HS-5 (cell line): ENCODE data around the gene TANC1.
A peak's percentile ranks its signal among the peaks of the same experiment; 100 is the strongest.

ENCODE experiments used
- DNase-seq: peaks from one replicate; pipeline ENCODE4 v3.0.0-alpha.2; 2012; ENCODE audit warnings: low read depth

The TANC1 gene

DNA sequence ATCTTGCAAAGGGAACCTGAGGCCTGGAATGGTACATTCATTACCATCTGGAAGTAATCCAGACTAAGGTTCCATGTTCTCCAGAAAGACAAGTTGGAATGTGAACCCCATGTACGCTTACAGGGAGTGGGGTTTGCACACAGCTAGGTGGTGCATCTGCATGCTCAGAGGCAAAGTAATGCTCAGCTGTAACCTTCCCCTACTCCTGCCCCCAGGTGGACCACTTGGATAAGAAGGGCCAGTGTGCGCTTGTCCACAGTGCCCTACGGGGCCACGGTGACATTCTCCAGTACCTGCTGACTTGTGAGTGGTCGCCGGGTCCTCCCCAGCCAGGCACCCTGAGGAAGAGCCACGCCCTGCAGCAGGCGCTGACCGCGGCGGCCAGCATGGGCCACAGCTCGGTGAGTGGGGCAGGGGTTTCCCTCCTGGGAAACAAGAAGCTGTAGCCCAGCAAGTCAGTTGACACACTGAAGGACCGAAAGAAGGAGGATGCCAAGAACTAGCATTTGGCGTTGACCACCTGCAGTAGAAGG lies 228.0 kb downstream of the TANC1 start:
- DNase-seq, result no peak

DNA sequence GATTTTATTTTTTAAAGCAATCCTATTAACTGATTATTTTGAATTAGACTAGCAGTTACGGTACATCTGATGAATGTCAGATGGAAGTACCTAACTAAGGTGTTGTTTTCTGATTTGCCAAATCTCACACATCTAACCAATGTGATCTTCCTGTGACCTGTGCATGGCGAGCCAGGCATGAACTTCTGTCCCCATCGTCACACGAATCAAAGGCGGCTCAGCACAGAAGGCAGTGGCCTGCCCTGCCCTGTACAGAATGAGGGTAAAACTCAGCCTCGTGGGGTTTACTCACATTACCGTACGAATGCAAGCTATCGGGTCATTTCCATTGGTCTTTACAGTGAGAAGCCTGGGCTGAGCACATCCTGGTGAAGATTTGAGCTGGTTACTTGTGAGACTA lies 230.8 kb downstream of the TANC1 start:
- no peak for DNase-seq

DNA sequence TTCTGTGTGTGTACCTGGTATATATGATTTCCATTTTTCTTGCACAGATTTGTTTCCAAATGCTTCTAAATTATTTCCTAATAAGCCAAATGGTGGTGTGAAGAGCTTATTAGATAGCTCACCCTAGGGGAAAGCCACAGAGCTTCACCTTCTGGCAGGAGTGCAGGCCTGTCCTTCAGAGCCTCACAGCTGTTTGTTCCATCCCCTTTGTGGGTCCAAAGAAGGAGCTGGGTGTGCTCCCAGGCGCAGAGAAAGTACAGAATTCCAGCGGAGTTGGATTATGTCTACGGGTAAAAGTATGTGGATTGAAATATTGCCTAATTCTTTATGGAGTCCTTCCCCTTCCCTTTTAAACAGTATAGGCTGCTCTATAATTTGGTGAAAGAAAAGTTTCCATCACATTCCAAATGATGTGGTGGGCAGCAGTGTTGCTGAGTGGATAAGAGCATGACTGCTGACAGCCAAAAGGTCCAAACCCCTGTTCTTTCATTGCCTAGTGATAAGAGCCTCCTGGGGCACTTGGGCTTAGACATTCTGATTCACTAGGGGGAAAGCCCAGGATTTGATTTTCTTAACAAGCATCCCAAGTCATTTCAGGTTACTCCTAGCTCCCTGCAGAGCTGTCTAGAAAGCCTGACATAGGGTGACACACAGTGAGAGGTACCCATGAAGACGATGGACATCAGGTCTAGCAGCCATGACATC lies 231.5 kb downstream of the TANC1 start:
- DNase-seq, result no peak

DNA sequence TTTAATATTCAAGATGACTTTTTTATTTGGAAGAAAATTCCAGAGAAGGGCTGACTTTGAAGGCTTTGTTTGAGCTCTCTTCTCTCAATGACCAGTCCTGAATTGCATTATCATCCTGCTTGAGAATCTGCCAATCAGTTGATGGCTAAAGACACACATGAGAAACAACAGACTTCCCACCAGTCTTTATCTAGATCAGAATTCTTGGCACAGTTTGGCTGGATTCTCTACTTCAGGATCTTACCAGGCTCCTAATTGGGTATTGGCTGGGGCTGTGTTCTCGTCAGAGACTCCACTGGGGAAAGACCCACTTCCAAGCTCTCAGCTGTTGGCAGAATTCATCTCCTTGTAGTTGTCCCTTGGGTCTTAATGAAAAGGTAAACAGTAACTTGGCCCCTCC lies 232.1 kb downstream of the TANC1 start:
- DNase-seq, result no peak

DNA sequence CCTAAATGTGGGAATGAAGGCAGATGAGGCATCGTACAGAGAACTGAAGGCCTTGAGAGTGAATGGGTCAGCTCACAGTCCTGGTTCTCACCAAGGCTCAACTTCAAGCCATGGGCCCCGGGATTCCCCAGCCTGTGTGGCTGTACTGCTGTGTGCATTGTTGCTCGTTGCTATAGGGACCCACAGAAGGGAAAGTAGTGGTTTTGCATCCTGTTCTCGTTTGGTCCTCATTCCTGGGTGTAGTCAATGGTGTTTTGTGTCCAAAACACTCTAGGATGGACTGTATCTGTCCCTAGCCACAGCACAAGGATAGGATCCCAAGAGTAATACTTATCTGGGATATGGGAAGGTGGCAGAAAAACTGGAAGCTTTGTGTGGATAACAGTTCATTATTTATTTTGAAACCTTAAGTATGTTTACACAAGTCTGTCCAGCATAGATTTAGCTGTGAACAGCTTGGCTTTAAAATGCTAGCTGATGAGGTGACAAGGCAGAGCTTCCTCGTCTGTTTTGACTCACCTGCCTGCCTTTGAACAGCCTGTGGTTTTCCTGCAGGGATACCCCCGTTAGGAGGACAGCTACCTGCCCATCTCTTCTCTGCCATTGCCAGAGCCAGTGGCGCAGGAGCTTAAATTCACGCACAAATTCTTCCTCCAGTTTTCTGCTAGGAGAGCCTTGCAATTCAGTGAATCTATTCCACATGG lies 233.1 kb downstream of the TANC1 start:
- no peak for DNase-seq

DNA sequence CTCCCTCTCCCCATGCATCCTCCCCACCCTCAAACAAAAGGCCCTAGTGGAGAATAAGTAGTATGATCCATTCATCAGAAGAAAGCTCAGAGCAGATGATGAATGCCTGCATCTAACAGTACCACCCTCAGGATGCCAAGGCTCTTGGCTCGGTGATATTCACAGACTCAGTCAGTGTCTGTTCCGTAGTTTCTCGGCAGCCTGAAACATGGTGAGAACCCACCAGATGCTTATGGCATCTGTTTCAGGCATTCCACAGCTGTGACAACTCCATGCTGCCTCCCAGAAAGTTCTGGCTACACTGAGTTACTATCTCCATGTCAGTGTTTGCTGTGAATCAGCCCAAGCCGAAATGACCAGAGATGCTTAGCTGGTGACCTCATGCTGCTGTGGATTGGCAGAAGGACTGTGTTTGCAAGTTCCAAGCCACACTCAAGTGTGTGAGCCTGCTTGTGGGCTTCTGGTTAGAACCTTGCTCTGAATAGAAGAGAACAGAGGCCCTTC lies 234.2 kb downstream of the TANC1 start:
- peak; percentile 92 for DNase-seq

DNA sequence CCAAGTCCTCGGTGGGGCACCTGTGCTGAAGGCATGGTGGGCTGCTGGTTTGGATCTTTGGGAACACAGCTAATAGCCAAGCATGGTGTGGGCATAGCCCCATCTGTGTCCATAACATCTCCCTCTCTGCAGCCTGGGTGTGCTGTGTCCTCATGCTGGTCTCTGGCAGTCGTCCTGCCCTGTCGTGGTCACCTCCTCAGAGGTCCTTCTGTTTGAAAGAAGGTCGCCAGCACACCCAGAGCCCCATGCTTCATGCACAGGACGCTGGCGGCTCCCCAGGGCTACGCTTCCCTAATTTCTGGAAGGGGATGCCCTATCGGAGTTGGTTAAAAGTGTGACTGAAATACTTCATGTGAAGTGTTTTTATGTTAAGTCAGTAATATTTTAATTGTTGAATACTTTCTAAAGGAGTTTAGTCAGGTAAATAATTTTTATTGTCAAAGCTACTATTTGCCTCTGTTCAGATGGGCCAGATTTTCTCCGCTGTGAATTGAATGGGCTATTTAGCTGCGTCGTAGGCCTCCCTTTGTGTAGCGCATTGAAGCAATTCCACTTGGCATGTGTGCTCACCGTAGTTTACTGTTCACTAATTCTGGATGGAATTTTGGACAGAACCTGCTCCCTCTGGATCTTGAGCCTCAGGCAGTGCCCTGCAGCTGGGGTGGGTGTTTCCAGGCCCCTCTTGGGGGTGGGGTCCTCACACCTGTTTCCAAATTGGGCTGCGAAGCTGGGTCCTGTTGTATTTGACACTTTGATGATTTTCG lies 236.1 kb downstream of the TANC1 start:
- DNase-seq, result no peak

DNA sequence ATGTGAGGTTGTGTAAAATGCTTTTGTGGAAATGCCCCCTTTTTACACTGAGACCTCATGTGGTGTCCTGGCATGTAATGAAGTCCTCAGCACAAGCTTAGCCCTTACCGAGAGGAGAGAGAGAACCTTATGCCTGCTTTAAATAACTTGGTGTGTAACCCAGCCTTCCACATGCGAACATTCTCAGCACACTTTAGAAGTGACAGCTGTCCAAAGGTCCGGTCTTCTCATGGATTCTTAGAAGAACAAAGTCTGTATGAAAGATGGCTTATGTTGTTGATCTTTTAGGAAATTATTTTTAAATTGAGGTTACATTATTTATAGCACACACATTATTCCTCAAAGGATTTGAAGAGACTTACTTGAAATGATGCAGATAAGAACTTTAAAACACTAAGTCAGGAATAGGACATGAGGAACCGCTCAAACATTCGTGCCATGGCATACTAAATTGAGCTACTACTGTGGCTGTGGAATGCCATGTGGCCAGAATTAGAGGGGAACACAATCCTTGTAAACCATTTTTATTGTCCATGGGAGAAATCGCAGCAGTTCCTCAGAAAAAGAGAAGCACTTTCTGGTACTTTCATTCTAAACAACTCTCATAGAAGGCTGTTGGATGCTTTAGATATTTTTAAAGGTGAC lies 238.4 kb downstream of the TANC1 start:
- no peak for DNase-seq

DNA sequence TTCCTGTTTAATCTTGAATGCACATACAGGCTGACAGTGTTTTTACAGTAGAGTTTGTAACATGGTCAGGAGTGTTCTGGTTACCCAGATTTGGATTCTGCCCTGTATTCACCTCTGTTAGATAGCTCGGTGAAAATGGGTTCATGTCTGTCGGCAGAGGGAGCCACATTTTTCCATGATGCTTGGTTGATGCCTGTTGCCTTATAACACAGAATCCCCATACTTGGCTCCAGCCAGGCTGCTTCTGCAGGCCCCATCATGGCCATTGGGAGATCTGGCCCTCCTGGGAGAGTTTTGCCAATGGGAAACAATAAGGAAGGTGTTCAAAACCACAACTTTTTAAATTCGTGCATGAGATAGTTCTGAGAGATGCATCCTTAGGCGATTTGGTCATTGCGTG lies 240.0 kb downstream of the TANC1 start:
- DNase-seq, result no peak

DNA sequence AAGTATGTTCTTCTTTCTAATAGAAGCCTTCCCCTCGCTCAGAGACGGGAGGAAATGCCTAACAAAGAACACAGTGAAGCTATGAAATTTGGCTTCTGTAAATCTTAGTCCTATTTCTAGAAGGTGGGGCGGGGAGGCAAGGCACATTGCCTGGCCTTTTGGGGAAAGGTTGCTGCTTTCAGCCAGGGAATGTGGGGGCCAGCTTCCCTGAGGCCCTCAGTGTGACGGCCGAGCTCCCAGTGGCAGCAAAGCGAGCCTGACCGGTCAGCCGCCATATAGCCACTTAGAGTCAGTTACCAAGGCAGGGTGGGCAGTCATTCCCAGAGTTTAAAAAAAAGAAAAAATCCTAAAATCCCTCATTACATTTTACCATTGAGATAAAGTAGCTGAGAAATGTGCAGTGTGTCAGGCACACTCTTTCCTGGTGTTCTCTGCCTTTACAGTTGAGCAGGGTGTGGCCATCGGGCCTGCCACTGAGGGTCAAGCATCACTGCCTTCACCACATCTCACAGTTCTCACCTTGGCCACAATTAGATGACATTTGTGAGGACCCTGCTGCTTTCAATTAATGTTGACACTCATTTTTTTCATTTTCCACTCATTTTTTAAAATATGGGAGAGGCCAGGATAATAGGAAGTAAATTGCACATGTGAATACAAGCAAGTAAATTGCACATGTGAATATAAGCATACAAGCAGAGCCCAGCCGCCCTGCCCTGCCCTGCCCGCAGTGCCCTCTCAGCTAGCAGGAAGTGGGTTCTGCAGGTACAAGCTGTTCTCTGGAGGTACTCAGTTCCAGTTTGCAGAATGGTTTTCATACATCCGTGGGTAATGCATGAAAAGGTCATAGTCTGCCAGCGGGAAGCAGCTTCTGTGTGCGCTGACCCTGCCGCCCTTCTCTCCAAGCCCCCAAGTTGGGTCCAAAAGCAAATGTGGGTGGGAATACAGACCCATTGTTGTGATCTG lies 241.2 kb downstream of the TANC1 start:
- DNase-seq, result no peak

DNA sequence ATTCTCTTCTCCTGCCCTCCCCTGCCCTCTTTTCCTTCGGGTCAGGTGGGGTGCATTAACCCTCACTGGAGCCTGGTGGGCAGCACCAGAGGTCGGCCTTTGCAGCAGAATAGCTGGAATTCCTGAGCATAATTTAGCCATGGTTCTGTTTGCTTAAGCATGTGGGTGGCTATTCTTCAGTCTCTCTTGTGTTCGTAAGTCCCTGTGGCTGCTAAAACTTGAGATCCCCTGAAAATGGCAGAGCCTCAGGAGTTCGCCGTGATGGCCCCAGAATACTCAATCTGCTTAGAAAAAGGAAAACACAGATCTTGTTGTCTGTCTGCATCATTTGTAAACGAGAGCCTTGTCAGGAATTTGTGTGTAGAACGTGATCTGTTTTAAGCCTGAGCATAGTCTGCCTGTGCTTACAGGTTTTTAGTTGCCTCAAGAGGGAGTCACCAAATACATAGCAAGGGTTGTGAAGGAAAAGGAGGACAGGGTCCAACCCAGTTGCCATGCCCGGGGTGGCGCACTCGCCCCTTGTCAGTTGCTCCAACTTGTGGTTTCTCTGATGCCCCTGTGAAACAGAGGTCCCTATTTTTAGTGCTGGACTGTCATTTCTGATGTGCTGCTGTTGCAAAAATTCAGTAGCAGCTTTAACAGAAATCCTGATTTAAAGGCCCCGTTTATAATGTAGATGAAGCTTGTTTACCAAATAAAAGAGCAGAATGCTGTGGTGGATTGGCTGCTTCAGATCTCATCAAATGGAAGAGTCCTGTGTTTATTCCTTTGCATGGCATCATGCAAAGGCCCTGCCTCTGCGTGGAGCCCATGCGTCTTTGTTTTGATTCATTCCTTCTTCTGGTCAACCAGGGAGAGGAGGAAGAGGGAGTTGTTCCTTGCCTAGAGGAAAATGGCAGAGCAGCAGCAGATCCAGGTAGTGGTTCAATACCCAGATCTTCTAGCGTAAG lies 243.3 kb downstream of the TANC1 start:
- no peak for DNase-seq

DNA sequence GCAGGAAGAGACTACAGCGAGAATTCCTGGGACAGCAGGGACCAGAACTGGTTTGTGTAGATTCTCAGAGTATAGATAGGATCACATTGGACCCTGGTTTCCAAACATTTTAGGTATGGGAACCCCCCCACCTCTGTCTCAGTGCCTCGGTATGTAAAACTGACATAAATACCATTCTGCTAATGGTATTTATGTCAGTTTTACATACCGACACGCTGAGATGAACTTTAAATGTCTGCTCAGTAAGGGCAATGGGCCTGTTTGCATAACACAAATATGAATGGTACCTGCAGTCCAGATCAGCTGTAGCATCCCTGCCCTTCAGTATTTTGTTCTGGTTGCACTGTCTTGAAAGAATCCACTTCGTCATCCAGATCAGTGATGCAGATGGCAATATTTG lies 244.9 kb downstream of the TANC1 start:
- DNase-seq, result no peak

DNA sequence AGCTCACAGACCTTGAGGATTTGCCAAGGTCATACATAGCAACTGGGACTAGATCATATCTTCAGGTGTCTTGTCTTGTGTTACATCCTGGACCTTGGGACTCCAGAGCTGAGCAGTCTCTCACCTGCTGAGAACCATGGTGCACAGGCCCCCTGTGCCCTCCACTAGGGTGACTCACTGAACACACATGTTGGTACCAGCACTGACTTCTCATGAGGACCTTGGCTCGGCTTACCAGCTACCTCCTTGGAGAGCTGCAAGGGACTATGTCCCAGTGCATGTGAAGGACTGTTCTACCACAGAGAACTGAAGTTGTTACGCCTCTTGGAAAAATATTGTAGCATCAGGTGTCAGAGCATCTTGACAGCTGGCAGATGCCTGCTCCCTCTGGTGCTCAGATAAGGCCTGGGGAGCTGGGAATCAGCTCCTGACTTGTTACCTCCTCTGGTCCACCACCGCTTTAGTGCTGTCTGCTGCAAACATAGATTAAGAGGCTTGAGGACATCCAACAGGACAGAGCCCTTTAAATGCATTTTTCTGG lies 246.0 kb downstream of the TANC1 start:
- no peak for DNase-seq

DNA sequence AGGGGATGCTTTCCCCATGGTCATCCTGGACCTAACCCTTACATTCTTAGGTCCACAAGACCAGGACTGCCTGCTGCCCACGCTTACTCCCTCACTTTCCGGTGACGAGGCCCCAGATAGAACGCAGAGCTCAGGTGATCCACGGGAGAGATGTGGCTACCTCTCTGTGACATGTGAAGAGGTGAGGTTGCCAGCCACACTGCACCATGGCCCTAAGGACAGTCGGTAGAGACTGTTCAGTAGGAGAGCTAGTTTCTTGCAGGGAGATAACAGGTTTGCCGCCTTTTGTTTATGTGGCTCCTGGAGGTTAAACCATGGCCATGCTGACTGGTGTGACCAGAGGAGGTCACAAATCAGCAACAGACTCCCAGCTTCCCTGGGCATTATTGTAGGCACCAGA lies 246.7 kb downstream of the TANC1 start:
- no peak for DNase-seq

DNA sequence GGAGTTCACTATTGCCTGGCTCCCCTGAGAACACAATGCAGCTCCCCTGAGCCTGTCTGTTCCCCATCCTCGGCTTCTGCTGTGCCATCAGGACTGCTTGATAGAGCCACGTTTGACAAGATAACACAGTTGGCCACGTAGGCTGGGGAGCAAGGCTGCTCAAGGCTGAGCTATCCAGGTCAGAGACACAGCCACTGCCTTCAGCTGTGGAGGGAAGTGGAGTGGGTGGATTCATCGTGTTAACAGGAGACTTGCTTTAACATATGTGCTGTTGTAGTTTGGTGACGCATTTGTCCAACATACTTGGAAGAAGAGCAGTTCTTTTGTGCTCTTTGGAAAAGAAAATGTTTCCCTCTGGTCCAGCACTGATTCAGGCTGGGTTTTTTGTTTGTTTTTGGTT lies 249.2 kb downstream of the TANC1 start:
- DNase-seq, result no peak

DNA sequence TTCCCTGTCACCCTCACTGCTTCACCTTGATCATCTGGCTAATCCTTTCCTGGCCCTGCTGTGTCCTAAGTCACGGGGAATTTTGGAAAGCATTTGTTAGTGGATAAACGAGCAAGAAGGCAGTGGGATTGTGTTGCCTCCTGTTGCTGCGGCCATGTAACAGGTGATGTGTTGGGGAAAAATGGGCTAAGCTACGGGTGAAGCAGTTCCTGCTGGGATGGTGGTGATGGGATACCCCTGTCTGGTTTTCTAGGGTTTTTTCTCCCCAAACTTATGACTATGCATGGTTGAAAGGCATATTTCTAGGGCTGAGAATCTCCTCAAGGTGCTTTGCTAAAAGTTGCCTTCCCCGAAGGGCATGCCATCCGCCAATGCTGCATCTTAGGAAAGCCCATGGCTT lies 249.9 kb downstream of the TANC1 start:
- DNase-seq, result no peak

DNA sequence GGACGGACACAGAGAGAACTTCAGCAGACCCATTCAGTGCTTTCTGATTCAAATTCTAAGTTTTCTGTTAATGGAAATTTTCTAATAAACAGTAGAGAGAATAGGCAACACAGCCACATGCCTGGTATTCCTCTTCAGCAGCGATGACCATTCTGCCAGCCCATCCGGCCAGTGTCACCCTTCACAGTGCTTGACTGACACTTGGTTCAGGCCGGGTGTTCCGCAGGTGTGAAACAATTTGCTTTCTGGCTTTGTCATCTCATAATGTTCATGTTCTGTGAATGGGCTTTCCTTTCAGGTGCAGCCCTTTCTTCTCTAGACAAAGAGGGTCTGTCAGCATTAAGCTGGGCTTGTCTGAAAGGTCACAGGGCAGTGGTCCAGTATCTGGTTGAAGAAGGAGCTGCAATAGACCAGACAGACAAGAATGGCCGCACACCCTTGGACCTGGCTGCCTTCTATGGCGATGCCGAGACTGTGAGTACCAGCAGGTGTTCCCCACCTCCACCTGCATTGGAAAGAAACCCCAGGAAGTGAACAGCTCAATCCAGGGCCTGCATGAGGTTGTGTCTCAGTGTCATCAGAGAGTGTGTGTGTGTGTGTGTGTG lies 251.1 kb downstream of the TANC1 start:
- no peak for DNase-seq

DNA sequence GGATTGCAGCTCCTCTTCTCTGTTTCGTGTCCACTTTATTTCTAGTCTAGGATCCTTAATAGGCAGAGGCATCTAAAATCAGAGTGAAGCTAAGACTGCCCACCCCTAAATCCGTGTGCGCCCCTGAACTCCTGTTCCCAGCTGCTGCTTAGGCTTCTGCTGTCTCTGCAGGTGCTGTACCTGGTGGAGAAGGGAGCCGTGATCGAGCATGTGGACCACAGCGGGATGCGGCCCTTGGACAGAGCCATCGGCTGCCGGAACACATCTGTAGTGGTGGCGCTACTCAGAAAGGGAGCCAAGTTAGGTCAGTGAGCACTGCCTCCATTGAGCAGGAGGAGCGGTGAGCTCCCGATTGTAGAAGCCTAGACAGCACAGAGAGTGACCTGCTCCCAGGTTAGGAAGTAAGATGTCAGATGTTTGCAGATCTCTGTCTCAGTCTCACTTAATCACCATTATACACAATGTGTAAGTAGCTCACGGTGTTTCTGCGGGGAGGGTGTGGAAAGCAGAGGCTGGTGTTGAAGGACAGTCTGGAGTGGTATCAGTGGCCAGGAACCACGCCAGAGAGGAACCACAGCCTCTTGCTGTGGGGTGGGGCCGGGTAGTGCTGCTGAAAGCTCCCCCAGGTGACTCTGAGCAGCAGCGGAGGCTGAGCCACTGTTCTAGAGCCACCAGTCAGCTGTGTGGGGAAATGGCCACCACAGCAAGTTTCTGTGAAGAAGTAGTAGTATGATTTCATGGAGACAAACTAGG lies 255.8 kb downstream of the TANC1 start:
- no peak for DNase-seq
